RWPE1 (cell line): ENCODE results near the gene NEUROD1.

Experiments used
- CTCF ChIA-PET: fragments of 350-600 bp; sonication (Branson Sonifier 250); formaldehyde crosslinking; extraction: SDS; loops from one replicate; lab custom pipeline; 2021; lab: Yijun Ruan, JAX
- POLR2A ChIA-PET: fragments of 400-600 bp; formaldehyde crosslinking; extraction: SDS; loops from one replicate; lab custom pipeline; 2020; ENCODE audit warnings: antibody characterized with exemption; ENCODE audit not compliant: low non-redundant PET; lab: Yijun Ruan, JAX
- DNase-seq: peaks from one replicate; pipeline ENCODE4 v3.0.0; 2012; ENCODE audit warnings: low spot score
- H3K27ac ChIP-seq: fragments of 450-650 bp; 2 replicates; pipeline ENCODE4 v1.5.1; 2017
- TF ChIP-seq, protein P1 (sequence below): fragments of 450-650 bp; conservative IDR thresholded peaks from 2 replicates; pipeline ENCODE4 v1.5.1; 2017; ENCODE audit warnings: low read depth, mild to moderate bottlenecking

NEUROD1 gene

GRCh38 chr2:181627545-181627944, 52.8 kb downstream of the NEUROD1 start:
- no peak overlapping the region for H3K27ac ChIP-seq
- POLR2A ChIA-PET: no interaction called here
- DNase-seq: no peak
- CTCF ChIA-PET: interaction anchor here (0.7 kb wide), 1 partner anchor 279 kb away, joined by 3 read pairs; no protein-coding TSS in a partner anchor
- TF ChIP-seq, protein P1, sequence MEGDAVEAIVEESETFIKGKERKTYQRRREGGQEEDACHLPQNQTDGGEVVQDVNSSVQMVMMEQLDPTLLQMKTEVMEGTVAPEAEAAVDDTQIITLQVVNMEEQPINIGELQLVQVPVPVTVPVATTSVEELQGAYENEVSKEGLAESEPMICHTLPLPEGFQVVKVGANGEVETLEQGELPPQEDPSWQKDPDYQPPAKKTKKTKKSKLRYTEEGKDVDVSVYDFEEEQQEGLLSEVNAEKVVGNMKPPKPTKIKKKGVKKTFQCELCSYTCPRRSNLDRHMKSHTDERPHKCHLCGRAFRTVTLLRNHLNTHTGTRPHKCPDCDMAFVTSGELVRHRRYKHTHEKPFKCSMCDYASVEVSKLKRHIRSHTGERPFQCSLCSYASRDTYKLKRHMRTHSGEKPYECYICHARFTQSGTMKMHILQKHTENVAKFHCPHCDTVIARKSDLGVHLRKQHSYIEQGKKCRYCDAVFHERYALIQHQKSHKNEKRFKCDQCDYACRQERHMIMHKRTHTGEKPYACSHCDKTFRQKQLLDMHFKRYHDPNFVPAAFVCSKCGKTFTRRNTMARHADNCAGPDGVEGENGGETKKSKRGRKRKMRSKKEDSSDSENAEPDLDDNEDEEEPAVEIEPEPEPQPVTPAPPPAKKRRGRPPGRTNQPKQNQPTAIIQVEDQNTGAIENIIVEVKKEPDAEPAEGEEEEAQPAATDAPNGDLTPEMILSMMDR: no peak

DNA sequence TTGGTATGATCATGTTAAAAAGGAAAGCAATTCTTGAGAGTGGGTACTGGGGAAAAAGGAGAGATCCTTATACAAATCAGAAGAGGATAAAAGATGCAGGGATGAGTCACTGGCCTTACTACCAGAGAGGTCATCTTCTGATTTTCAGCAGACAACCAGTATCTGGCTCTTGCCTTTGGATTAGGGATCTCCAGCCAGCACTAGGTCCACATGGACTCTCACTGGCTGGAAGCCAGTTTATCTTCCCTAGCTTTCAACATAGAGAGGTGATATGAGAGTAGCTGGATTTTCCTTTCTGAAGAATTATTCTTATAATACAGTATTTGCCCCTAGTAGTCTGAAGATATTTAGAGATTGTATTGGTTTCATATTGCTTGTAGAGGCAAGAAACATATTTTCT, 53.6 kb downstream of the NEUROD1 start:
- DNase-seq: no peak
- H3K27ac ChIP-seq: no peak overlapping the region
- TF ChIP-seq, protein P1: no peak
- CTCF ChIA-PET: no interaction called here
- POLR2A ChIA-PET: no interaction called here
